ENCODE results near the gene KNSTRN.

GRCh38 chr15:40364251-40364650 lies 18.3 kb upstream of the KNSTRN start:
- TF ChIP-seq, protein P1, sequence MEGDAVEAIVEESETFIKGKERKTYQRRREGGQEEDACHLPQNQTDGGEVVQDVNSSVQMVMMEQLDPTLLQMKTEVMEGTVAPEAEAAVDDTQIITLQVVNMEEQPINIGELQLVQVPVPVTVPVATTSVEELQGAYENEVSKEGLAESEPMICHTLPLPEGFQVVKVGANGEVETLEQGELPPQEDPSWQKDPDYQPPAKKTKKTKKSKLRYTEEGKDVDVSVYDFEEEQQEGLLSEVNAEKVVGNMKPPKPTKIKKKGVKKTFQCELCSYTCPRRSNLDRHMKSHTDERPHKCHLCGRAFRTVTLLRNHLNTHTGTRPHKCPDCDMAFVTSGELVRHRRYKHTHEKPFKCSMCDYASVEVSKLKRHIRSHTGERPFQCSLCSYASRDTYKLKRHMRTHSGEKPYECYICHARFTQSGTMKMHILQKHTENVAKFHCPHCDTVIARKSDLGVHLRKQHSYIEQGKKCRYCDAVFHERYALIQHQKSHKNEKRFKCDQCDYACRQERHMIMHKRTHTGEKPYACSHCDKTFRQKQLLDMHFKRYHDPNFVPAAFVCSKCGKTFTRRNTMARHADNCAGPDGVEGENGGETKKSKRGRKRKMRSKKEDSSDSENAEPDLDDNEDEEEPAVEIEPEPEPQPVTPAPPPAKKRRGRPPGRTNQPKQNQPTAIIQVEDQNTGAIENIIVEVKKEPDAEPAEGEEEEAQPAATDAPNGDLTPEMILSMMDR (IDR thresholded peaks at IDR 0.05) = no peak
- TF ChIP-seq POLR2A (IDR thresholded peaks at IDR 0.05) = no peak
